MCF 10A (cell line): ENCODE results near the gene TMC4. TPM values are rescaled to one million over a fixed set of nuclear protein-coding genes. Genes with fewer than 3 reads are reported as not detected.

Experiments
- BruUV-seq: library from RNA; stranded (reverse); fragments of 400-500 nt; replicated peaks from 2 replicates; lab custom pipeline; 2021; lab: Mats Ljungman, UMichigan
- CTCF ChIA-PET: fragments of 300-600 bp; sonication (Branson Sonifier 250); formaldehyde crosslinking; extraction: SDS; loops from one replicate; lab custom pipeline; 2021; ENCODE audit warnings: antibody characterized with exemption, inconsistent platforms; lab: Yijun Ruan, JAX
- POLR2A ChIA-PET: fragments of 300-600, 350-650 bp; sonication (Branson Sonifier 250); formaldehyde crosslinking; extraction: SDS; loops from one replicate; lab custom pipeline; 2020; ENCODE audit warnings: antibody characterized with exemption, inconsistent platforms; lab: Yijun Ruan, JAX
- DNase-seq: peaks from one replicate; pipeline ENCODE4 v3.0.0-alpha.2; 2018; ENCODE audit not compliant: unreplicated experiment
- H3K27ac Mint-ChIP-seq: one replicate; pipeline ENCODE4 v1.8.0; 2022; ENCODE audit warnings: mild to moderate bottlenecking, low read depth, mixed read lengths; ENCODE audit not compliant: unreplicated experiment
- H3K27me3 Mint-ChIP-seq: one replicate; pipeline ENCODE4 v1.8.0; 2022; ENCODE audit warnings: mixed read lengths; ENCODE audit not compliant: insufficient read depth, unreplicated experiment
- H3K36me3 Mint-ChIP-seq: one replicate; pipeline ENCODE4 v1.8.0; 2022; ENCODE audit warnings: mild to moderate bottlenecking, moderate library complexity, mixed read lengths; ENCODE audit not compliant: insufficient read depth, unreplicated experiment
- H3K4me1 Mint-ChIP-seq: one replicate; pipeline ENCODE4 v1.8.0; 2022; ENCODE audit warnings: mixed read lengths; ENCODE audit not compliant: insufficient read depth, unreplicated experiment
- H3K4me3 Mint-ChIP-seq: one replicate; pipeline ENCODE4 v1.8.0; 2022; ENCODE audit warnings: mild to moderate bottlenecking, moderate library complexity, mixed read lengths; ENCODE audit not compliant: unreplicated experiment
- H3K9me3 Mint-ChIP-seq: one replicate; pipeline ENCODE4 v1.8.0; 2022; ENCODE audit warnings: mixed read lengths; ENCODE audit not compliant: unreplicated experiment
- CTCF ChIP-seq: fragments of 200-600 bp; IDR thresholded peaks from one replicate; pipeline ENCODE4 v1.8.0; 2022; ENCODE audit warnings: antibody characterized with exemption, mild to moderate bottlenecking; ENCODE audit not compliant: unreplicated experiment
- intact Hi-C: fragments of 100-400 bp; cut with micrococcal nuclease; formaldehyde crosslinking; loops from 2 replicates; pipeline ENCODE4 v1.14.1; 2022
- total RNA-seq: library from RNA; stranded (reverse); gene quantifications from 2 replicates; pipeline ENCODE4 v1.2.3, GENCODE V29; 2022

The TMC4 gene
- total RNA-seq, 1 experiment from 2014 or later, result 6.1 TPM

- BruUV-seq, result no TSS peak
- DNase-seq, result no peak
- Mint-ChIP-seq H3K27ac (no peak overlapping the region), H3K36me3 (peaks cover 37% of the 10 kb centered on the region), H3K4me1 (peaks cover 19% of the 10 kb centered on the region), H3K9me3 (no peaks in the 10 kb centered on the region), H3K27me3 (no peaks in the 10 kb centered on the region), H3K4me3 (no peak overlapping the region)
- POLR2A ChIA-PET, result interaction anchor here (1.0 to 1.2 kb wide), 2 partner anchors 16 to 27 kb away, joined by 3 to 4 read pairs; partner anchors contain the start of genes PRPF31 and TFPT
- intact Hi-C loops, result no loop called here
- CTCF ChIA-PET, result interaction anchor here (0.6 to 1.8 kb wide), 4 partner anchors 14 to 1551 kb away, joined by 3 to 4 read pairs (median 4); partner anchors contain the start of gene LENG1
- TF ChIP-seq CTCF, result no peak
Measured at GRCh38 chr19:54142166-54142780, 30.7 kb downstream of the TMC4 start.

- no peak for TF ChIP-seq CTCF
- Mint-ChIP-seq H3K27me3 (no peaks in the 10 kb centered on the region), H3K4me3 (no peak overlapping the region), H3K4me1 (peaks cover 20% of the 10 kb centered on the region), H3K36me3 (peaks cover 28% of the 10 kb centered on the region), H3K27ac (no peak overlapping the region), H3K9me3 (no peaks in the 10 kb centered on the region)
- no TSS peak for BruUV-seq
- CTCF ChIA-PET, result interaction anchor here (0.7 to 1.8 kb wide), 2 partner anchors 18 to 348 kb away, joined by 4 read pairs; partner anchors contain the start of gene LENG1
- POLR2A ChIA-PET, result interaction anchor here (1.0 to 1.2 kb wide), 2 partner anchors 17 to 26 kb away, joined by 3 to 4 read pairs; partner anchors contain the start of genes PRPF31 and TFPT
- DNase-seq, result no peak
- intact Hi-C loops, result no loop called here
Measured at GRCh38 chr19:54141356-54141755, 31.6 kb downstream of the TMC4 start.

- POLR2A ChIA-PET, result interaction anchor here (0.6 to 5.7 kb wide), 4 partner anchors 9 to 60 kb away, joined by 3 to 110 read pairs (median 3); partner anchors contain the start of genes LENG1, PRPF31 and TFPT
- Mint-ChIP-seq H3K4me1 (peaks cover 25% of the 10 kb centered on the region), H3K27ac (peak overlapping the region; percentile 92), H3K4me3 (peak overlapping the region; percentile 79), H3K9me3 (no peaks in the 10 kb centered on the region), H3K36me3 (peaks cover 7% of the 10 kb centered on the region), H3K27me3 (no peaks in the 10 kb centered on the region)
- no peak for DNase-seq
- CTCF ChIA-PET, result interaction anchor here (0.8 to 2.0 kb wide), 4 partner anchors 30 to 347 kb away, joined by 3 to 7 read pairs (median 3); no protein-coding TSS in a partner anchor
- no peak for TF ChIP-seq CTCF
- intact Hi-C loops, result no loop called here
- BruUV-seq, result no TSS peak
Measured at GRCh38 chr19:54138489-54139256, 34.3 kb downstream of the TMC4 start.
